PC-3 (cell line): ENCODE results near the gene NDUFV1. TPM values are rescaled to one million over a fixed set of nuclear protein-coding genes. Genes with fewer than 3 reads are reported as not detected.

Experiments
- ATAC-seq: fragments of 200-7000 bp; cut with Tn5 transposase; 2 replicates; pipeline ENCODE4 v1.9.1; 2020; ENCODE audit warnings: mild to moderate bottlenecking, moderate library complexity
- BruUV-seq: library from RNA; stranded (reverse); fragments of 400-500 nt; replicated peaks from 2 replicates; lab custom pipeline; 2021; lab: Mats Ljungman, UMichigan
- CTCF ChIA-PET: fragments of 300-600 bp; sonication (Branson Sonifier 250); formaldehyde crosslinking; loops from one replicate; lab custom pipeline; 2022; ENCODE audit warnings: antibody characterized with exemption; lab: Charles Lee
- POLR2A ChIA-PET: fragments of 300-600 bp; sonication (Branson Sonifier 250); formaldehyde crosslinking; loops from one replicate; lab custom pipeline; 2022; ENCODE audit warnings: antibody characterized with exemption; ENCODE audit not compliant: unreplicated experiment; lab: Charles Lee
- DNase-seq: peaks from one replicate; pipeline ENCODE4 v3.0.0-alpha.2; 2015
- H2AFZ ChIP-seq: fragments of 300-600 bp; sonication (generic); 2 replicates; pipeline ENCODE4 v1.6.0; 2016; ENCODE audit warnings: antibody characterized with exemption, low read length
- H3F3A ChIP-seq: fragments of 300-600 bp; sonication (generic); one replicate; pipeline ENCODE4 v1.6.0; 2017; ENCODE audit warnings: antibody characterized with exemption, low read length, control low read depth, mild to moderate bottlenecking; ENCODE audit not compliant: unreplicated experiment
- H3K27ac ChIP-seq: fragments of 300-600 bp; sonication (generic); 2 replicates; pipeline ENCODE4 v1.5.1; 2016; ENCODE audit warnings: mild to moderate bottlenecking, low read length
- H3K27me3 ChIP-seq: fragments of 300-600 bp; sonication (generic); 2 replicates; pipeline ENCODE4 v1.6.1; 2016; ENCODE audit warnings: low read length, mixed read lengths
- H3K36me3 ChIP-seq: fragments of 300-600 bp; sonication (generic); 2 replicates; pipeline ENCODE4 v1.6.1; 2016; ENCODE audit warnings: low read depth, mixed run types, low read length, mixed read lengths
- H3K4me1 ChIP-seq: fragments of 300-600 bp; sonication (generic); 2 replicates; pipeline ENCODE4 v1.5.1; 2016; ENCODE audit warnings: low read length; ENCODE audit not compliant: insufficient read depth
- H3K4me2 ChIP-seq: fragments of 300-600 bp; sonication (generic); 2 replicates; pipeline ENCODE4 v1.6.0; 2016; ENCODE audit warnings: low read length
- H3K4me3 ChIP-seq: fragments of 300-600 bp; sonication (generic); 2 replicates; pipeline ENCODE4 v1.5.1; 2016; ENCODE audit warnings: mild to moderate bottlenecking, low read length, mixed read lengths
- H3K79me2 ChIP-seq: fragments of 300-600 bp; sonication (generic); 2 replicates; pipeline ENCODE4 v1.6.1; 2017; ENCODE audit warnings: low read length, mixed read lengths
- H3K9ac ChIP-seq: fragments of 300-600 bp; sonication (generic); 2 replicates; pipeline ENCODE4 v1.6.0; 2016; ENCODE audit warnings: mild to moderate bottlenecking, low read length
- H3K9me2 ChIP-seq: fragments of 300-600 bp; sonication (generic); replicated peaks from 2 replicates; pipeline ENCODE4 v1.6.1; 2016; ENCODE audit warnings: mixed run types, low read length, mixed read lengths
- H3K9me3 ChIP-seq: fragments of 300-600 bp; sonication (generic); 2 replicates; pipeline ENCODE4 v1.6.1; 2016; ENCODE audit warnings: low read length, mixed read lengths
- H4K20me1 ChIP-seq: fragments of 300-600 bp; sonication (generic); 2 replicates; pipeline ENCODE4 v1.6.1; 2016; ENCODE audit warnings: low read length, mixed read lengths
- CTCF ChIP-seq: fragments of 300-600 bp; sonication (generic); conservative IDR thresholded peaks from 2 replicates; pipeline ENCODE4 v1.5.1; 2017; ENCODE audit warnings: antibody characterized with exemption, low read depth, mild to moderate bottlenecking, low read length
- EZH2 ChIP-seq: fragments of 300-600 bp; sonication (generic); IDR thresholded peaks from one replicate; pipeline ENCODE4 v1.6.1; 2017; ENCODE audit warnings: antibody characterized with exemption, mild to moderate bottlenecking, low read length; ENCODE audit not compliant: unreplicated experiment
- EZH2phosphoT487 ChIP-seq: fragments of 300-600 bp; sonication (generic); IDR thresholded peaks from 2 replicates; pipeline ENCODE4 v1.6.1; 2018; ENCODE audit warnings: mild to moderate bottlenecking, antibody characterized with exemption, low read length, borderline replicate concordance
- intact Hi-C: fragments of 100-400 bp; cut with micrococcal nuclease; formaldehyde crosslinking; loops from 2 replicates; pipeline ENCODE4 v1.9.0; 2023
- total RNA-seq: library from RNA; depleted of rRNA; stranded (reverse); fragments of >200 nt; gene quantifications from 2 replicates; pipeline ENCODE4 v1.2.3, GENCODE V29; 2014

NDUFV1 gene
- total RNA-seq, 1 experiment from 2014 or later: 499 TPM

GRCh38 chr11:67639438-67639859 is 32.7 kb downstream of the NDUFV1 start, which contains the start of gene TBX10:
Gene TBX10 (minus strand): TSS chr11:67639763. CDS start chr11:67639472, 291 bp downstream.
- no TSS peak for BruUV-seq
- no peak within 1 kb of the TSS for H3K4me2 ChIP-seq
- no peaks in the 10 kb centered on the region for H3K27me3 ChIP-seq
- ChIA-PET POLR2A (no interaction called here), CTCF (no interaction called here)
- H3K36me3 ChIP-seq: no peaks in the 10 kb centered on the region
- H3K79me2 ChIP-seq: no peaks in the 10 kb centered on the region
- H3K4me1 ChIP-seq: no peaks in the 10 kb centered on the region
- no peak within 1 kb of the TSS for H2AFZ ChIP-seq
- H3K27ac ChIP-seq: no peak within 1 kb of the TSS
- TF ChIP-seq CTCF (no peak), EZH2 (no peak), EZH2phosphoT487 (no peak)
- ATAC-seq (no peak), DNase-seq (no peak)
- no peaks in the 10 kb centered on the region for H3F3A ChIP-seq
- no peaks in the 10 kb centered on the region for H3K9me2 ChIP-seq
- intact Hi-C loops: no loop called here
- H4K20me1 ChIP-seq: no peaks in the 10 kb centered on the region
- no peak within 1 kb of the TSS for H3K4me3 ChIP-seq
- no peak within 1 kb of the TSS for H3K9ac ChIP-seq
- no peaks in the 10 kb centered on the region for H3K9me3 ChIP-seq

GRCh38 chr11:67640021-67640757 is 33.5 kb downstream of the NDUFV1 start:
- ATAC-seq (peak; percentile 79), DNase-seq (peak; percentile 57)
- no peaks in the 10 kb centered on the region for H3K9me3 ChIP-seq
- intact Hi-C loops: no loop called here
- H3K27ac ChIP-seq: no peak overlapping the region
- ChIA-PET CTCF (interaction anchor here (1.2 kb wide), 1 partner anchor 10 kb away, joined by 4 read pairs; the partner anchor contains the start of gene NUDT8), POLR2A (no interaction called here)
- no TSS peak for BruUV-seq
- no peak overlapping the region for H3K9ac ChIP-seq
- no peaks in the 10 kb centered on the region for H3K79me2 ChIP-seq
- H3K4me1 ChIP-seq: no peaks in the 10 kb centered on the region
- TF ChIP-seq EZH2phosphoT487 (no peak), CTCF (peak; percentile 79)
- no peaks in the 10 kb centered on the region for H3K36me3 ChIP-seq
- no peaks in the 10 kb centered on the region for H4K20me1 ChIP-seq
- H3K9me2 ChIP-seq: no peaks in the 10 kb centered on the region
- H3K4me2 ChIP-seq: no peak overlapping the region
- H2AFZ ChIP-seq: no peak overlapping the region
- no peaks in the 10 kb centered on the region for H3F3A ChIP-seq
- H3K27me3 ChIP-seq: no peaks in the 10 kb centered on the region
- H3K4me3 ChIP-seq: no peak overlapping the region

GRCh38 chr11:67640758-67641337 is 34.1 kb downstream of the NDUFV1 start:
- no peak for TF ChIP-seq CTCF
- TF ChIP-seq EZH2: no peak
- CTCF ChIA-PET: interaction anchor here (1.2 kb wide), 1 partner anchor 11 kb away, joined by 4 read pairs; the partner anchor contains the start of gene NUDT8
- Histone ChIP-seq H4K20me1 (no peaks in the 10 kb centered on the region), H3K9me3 (no peaks in the 10 kb centered on the region), H3K27me3 (no peaks in the 10 kb centered on the region), H3K9me2 (no peaks in the 10 kb centered on the region), H3K9ac (no peak overlapping the region), H3K79me2 (no peaks in the 10 kb centered on the region), H3K4me1 (no peaks in the 10 kb centered on the region), H3K4me3 (no peak overlapping the region), H2AFZ (no peak overlapping the region), H3K4me2 (no peak overlapping the region), H3K36me3 (no peaks in the 10 kb centered on the region), H3K27ac (no peak overlapping the region), H3F3A (no peaks in the 10 kb centered on the region)
- POLR2A ChIA-PET: no interaction called here
- intact Hi-C loops: no loop called here
- DNase-seq (no peak), ATAC-seq (no peak)
- BruUV-seq: no TSS peak
